ENCODE results near the gene CCDC63.

CCDC63 gene

DNA sequence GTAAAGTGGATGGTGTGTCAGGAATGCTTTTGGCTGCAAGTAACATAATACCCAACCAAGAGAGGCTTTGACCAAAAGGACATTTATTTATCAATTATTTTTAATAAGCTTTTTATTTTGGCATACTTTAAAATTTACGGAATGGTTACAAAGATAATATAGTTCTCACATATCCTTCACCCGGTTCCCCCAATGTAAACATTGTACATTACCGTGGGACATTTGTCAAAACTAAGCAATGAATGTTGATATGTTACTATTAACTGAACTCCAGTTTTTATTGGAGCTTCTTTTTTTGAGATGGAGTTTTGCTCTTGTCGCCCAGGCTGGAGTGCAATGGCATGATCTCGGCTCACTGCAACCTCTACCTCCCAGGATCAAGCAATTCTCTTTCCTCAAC lies 23.0 kb downstream of the CCDC63 start:
- H3K4me3 ChIP-seq (ENCODE audit: low read length): no peak overlapping the region
- no peak for TF ChIP-seq CTCF (IDR thresholded peaks at IDR 0.05; ENCODE audit: insufficient read depth, low read depth, low read length, missing control alignments)
- no peak for DNase-seq (ENCODE audit: low read depth)

- TF ChIP-seq CTCF (IDR thresholded peaks at IDR 0.05; ENCODE audit: insufficient read depth, low read depth, low read length, missing control alignments): no peak
- H3K4me3 ChIP-seq (ENCODE audit: low read length): no peak overlapping the region
- DNase-seq (ENCODE audit: low read depth): no peak
Observed at GRCh38 chr12:110872100-110872499, 25.3 kb downstream of the CCDC63 start.

GRCh38 chr12:110874351-110874750 lies 27.6 kb downstream of the CCDC63 start:
- TF ChIP-seq CTCF (IDR thresholded peaks at IDR 0.05; ENCODE audit: insufficient read depth, low read depth, low read length, missing control alignments): no peak
- no peak overlapping the region for H3K4me3 ChIP-seq (ENCODE audit: low read length)
- no peak for DNase-seq (ENCODE audit: low read depth)

GRCh38 chr12:110874781-110875180 lies 28.0 kb downstream of the CCDC63 start:
- no peak for DNase-seq (ENCODE audit: low read depth)
- TF ChIP-seq CTCF (IDR thresholded peaks at IDR 0.05; ENCODE audit: insufficient read depth, low read depth, low read length, missing control alignments): no peak
- H3K4me3 ChIP-seq (ENCODE audit: low read length): no peak overlapping the region

- no peak overlapping the region for H3K4me3 ChIP-seq (ENCODE audit: low read length)
- no peak for TF ChIP-seq CTCF (IDR thresholded peaks at IDR 0.05; ENCODE audit: insufficient read depth, low read depth, low read length, missing control alignments)
Observed at GRCh38 chr12:110880651-110881050, 33.9 kb downstream of the CCDC63 start.

GRCh38 chr12:110883251-110883650 lies 36.5 kb downstream of the CCDC63 start:
- no peak for DNase-seq (ENCODE audit: low read depth)
- H3K4me3 ChIP-seq (ENCODE audit: low read length): no peak overlapping the region
- no peak for TF ChIP-seq CTCF (IDR thresholded peaks at IDR 0.05; ENCODE audit: insufficient read depth, low read depth, low read length, missing control alignments)

More at GRCh38 chr12:110880651-110881050, 33.9 kb downstream of the CCDC63 start:
- no peak for DNase-seq (ENCODE audit: low read depth)

DNA sequence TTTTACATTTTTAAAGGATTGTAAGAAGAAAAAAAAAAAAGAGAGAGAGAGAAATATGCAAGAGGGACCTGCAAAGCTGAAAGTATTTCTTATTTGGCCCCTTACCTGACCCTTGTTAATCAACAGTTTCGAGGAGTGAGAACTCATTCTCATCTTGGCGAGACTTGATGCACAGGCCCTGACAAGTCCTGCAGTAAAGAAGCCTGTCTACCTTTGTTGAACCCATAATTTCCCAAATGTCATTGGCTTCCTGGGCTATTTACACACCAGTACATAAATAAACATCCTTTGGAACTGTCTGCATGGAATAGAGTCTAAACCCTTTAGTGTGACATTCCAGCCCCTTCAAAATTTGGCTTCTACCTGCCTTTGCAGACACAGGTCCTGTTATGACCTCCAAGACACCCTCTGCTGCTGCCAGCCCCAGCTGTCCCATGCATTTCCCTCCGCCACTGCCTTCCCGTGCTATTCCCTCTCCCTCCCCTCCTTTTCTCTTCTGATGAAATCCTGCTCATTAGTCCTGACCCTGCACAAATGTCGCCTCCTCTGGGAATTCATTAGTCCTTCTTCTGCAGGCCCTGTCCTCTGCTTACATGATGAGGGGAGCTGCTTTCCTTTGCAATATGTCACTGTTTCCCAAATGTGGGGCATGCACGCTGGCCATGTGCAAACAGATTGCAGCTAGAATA lies 38.5 kb downstream of the CCDC63 start:
- DNase-seq (ENCODE audit: low read depth): peak; percentile 71
- no peak overlapping the region for H3K4me3 ChIP-seq (ENCODE audit: low read length)
- TF ChIP-seq CTCF (IDR thresholded peaks at IDR 0.05; ENCODE audit: insufficient read depth, low read depth, low read length, missing control alignments): no peak

All from epithelial cell of esophagus (primary cell).